ENCODE data around the gene SCLY.

- TF ChIP-seq ARNTL (CRISPR knock-in tag; IDR thresholded peaks at IDR 0.05; ENCODE audit: borderline replicate concordance, low read depth) (no peak), ZFP3 (CRISPR knock-in tag; IDR thresholded peaks at IDR 0.05) (no peak), RARB (CRISPR knock-in tag; IDR thresholded peaks at IDR 0.05) (no peak), TOX (CRISPR knock-in tag; IDR thresholded peaks at IDR 0.05; ENCODE audit: borderline replicate concordance) (no peak), ZFP30 (CRISPR knock-in tag; IDR thresholded peaks at IDR 0.05) (no peak), ESRRG (CRISPR knock-in tag; IDR thresholded peaks at IDR 0.05) (no peak), CSRNP3 (CRISPR knock-in tag; IDR thresholded peaks at IDR 0.05) (no peak)
- TF ChIP-seq, protein P1, sequence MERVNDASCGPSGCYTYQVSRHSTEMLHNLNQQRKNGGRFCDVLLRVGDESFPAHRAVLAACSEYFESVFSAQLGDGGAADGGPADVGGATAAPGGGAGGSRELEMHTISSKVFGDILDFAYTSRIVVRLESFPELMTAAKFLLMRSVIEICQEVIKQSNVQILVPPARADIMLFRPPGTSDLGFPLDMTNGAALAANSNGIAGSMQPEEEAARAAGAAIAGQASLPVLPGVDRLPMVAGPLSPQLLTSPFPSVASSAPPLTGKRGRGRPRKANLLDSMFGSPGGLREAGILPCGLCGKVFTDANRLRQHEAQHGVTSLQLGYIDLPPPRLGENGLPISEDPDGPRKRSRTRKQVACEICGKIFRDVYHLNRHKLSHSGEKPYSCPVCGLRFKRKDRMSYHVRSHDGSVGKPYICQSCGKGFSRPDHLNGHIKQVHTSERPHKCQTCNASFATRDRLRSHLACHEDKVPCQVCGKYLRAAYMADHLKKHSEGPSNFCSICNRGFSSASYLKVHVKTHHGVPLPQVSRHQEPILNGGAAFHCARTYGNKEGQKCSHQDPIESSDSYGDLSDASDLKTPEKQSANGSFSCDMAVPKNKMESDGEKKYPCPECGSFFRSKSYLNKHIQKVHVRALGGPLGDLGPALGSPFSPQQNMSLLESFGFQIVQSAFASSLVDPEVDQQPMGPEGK (CRISPR knock-in tag; IDR thresholded peaks at IDR 0.05; ENCODE audit: borderline replicate concordance), result no peak
Observed at GRCh38 chr2:238140040-238140439, 79.2 kb downstream of the SCLY start.

All from SK-N-SH treated with all-trans-retinoic acid at 6 μM for 48 hours (cell line).